Lower leg skin (tissue), 4 donors: Measurements from ENCODE around the gene XRCC4. TPM values are rescaled to one million over a fixed set of nuclear protein-coding genes. Genes with fewer than 3 reads are reported as not detected.

ENCODE experiments used
- DNase-seq, 2 donors: peaks; one replicate each; pipeline ENCODE4 v3.0.0-alpha.2; 2019; ENCODE audit warnings: low spot score in 2 of 2
- H3K4me3 ChIP-seq: fragments of 200-600 bp; sonication (generic); 2 replicates; pipeline ENCODE4 v1.5.1; 2017; ENCODE audit warnings: mild to moderate bottlenecking, low read depth; ENCODE audit not compliant: poor library complexity, severe bottlenecking
- CTCF ChIP-seq, 3 donors: fragments of 450-650 bp; IDR thresholded peaks; one replicate each; pipeline ENCODE4 v1.5.1; 2016; ENCODE audit warnings: antibody characterized with exemption in 3 of 3, mild to moderate bottlenecking in 3 of 3, moderate library complexity in 2 of 3
- POLR2A ChIP-seq, 2 donors: fragments of 450-650 bp; IDR thresholded peaks; one replicate each; pipeline ENCODE4 v1.6.1; 2016 to 2017; ENCODE audit warnings: antibody characterized with exemption in 2 of 2, mild to moderate bottlenecking in 1 of 2, moderate library complexity in 1 of 2
- WGBS, 2 donors: methylation state at CpG; one replicate each; pipeline ENCODE4 v1.1.5; 2018; 5-methylcytosine and 5-hydroxymethylcytosine counted together
- intact Hi-C: fragments of 100-400 bp; cut with DNase I; formaldehyde crosslinking; loops from one replicate; pipeline ENCODE4 v1.15.0; 2023; ENCODE audit warnings: low total_unique reads
- total RNA-seq, 4 donors: library from RNA; depleted of rRNA; stranded (reverse); fragments of >200 nt; gene quantifications; one replicate each; pipeline ENCODE4 v1.1.0, GENCODE V29; 2016

XRCC4 gene
- total RNA-seq, 4 donors from 2014 or later = 2.0 to 7.0 (median 4.2) TPM

DNA sequence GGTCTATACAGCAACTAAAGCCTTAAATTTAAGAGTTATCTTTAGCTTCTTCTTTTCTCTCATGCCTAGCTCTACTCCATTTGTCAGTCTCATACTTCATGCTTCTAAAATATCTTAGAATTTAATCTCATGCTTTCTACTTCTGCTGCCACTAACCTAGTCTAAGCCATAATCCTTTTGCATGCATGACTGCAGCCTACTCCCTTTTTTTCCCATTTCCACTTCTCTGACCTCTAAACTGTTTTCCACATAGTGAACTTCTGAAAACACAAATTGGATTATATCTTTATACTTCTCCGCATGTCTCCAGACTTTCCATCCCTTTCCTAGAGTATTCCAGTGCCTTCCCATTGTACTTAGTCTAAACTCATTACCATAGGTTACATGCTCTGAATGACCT, 193.0 kb downstream of the XRCC4 start:
- no peak for TF ChIP-seq CTCF (IDR thresholded peaks at IDR 0.05)
- intact Hi-C loops = no loop called here
- WGBS, 2 donors = 98 to 100% methylated on average over 1 of the region's 1 CpG
- H3K4me3 ChIP-seq = no peak overlapping the region
- DNase-seq = no peak

DNA sequence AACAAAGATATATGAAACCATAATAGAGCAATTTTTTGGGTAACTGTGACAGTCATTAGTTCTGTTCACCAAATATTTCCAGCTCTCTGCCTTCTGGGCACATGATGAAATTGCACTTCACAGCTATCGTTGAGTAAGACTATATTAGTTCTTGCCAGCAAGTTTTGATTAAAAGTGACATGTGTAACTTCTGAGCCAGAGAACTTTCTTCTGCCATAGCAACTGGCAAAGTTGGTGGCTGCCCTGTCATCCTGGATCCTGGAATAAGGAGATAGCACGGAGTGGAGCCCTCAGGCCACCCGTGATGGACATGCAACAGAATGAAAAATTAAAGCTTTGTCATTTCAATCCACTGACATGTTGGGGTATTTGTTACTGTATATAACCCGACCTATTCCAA, 199.8 kb downstream of the XRCC4 start:
- no peak overlapping the region for H3K4me3 ChIP-seq
- intact Hi-C loops = no loop called here
- WGBS, 2 donors = 43 to 46% methylated on average over 4 of the region's 4 CpGs
- TF ChIP-seq POLR2A (IDR thresholded peaks at IDR 0.05) (no peak), CTCF (IDR thresholded peaks at IDR 0.05) (no peak)
- DNase-seq = peak in 1 of 2 donors; percentile 15

- no peak overlapping the region for H3K4me3 ChIP-seq
- WGBS, 2 donors = 81 to 95% methylated on average over 2 of the region's 2 CpGs
- no peak for TF ChIP-seq CTCF (IDR thresholded peaks at IDR 0.05)
- TF ChIP-seq POLR2A (IDR thresholded peaks at IDR 0.05) = no peak
- no peak for DNase-seq
- intact Hi-C loops = no loop called here
Observed at GRCh38 chr5:83277953-83278352, 200.6 kb downstream of the XRCC4 start.

- H3K4me3 ChIP-seq = no peak overlapping the region
- 69 to 70% methylated on average over 2 of the region's 2 CpGs for WGBS, 2 donors
- no peak for DNase-seq
- intact Hi-C loops = no loop called here
- TF ChIP-seq POLR2A (IDR thresholded peaks at IDR 0.05) = no peak
- TF ChIP-seq CTCF (IDR thresholded peaks at IDR 0.05) = no peak
Observed at GRCh38 chr5:83281176-83281575, 203.8 kb downstream of the XRCC4 start.

- H3K4me3 ChIP-seq = no peak overlapping the region
- intact Hi-C loops = no loop called here
- no peak for DNase-seq
- TF ChIP-seq POLR2A (IDR thresholded peaks at IDR 0.05) = no peak
- TF ChIP-seq CTCF (IDR thresholded peaks at IDR 0.05) = no peak
Observed at GRCh38 chr5:83281658-83282057, 204.3 kb downstream of the XRCC4 start.

DNA sequence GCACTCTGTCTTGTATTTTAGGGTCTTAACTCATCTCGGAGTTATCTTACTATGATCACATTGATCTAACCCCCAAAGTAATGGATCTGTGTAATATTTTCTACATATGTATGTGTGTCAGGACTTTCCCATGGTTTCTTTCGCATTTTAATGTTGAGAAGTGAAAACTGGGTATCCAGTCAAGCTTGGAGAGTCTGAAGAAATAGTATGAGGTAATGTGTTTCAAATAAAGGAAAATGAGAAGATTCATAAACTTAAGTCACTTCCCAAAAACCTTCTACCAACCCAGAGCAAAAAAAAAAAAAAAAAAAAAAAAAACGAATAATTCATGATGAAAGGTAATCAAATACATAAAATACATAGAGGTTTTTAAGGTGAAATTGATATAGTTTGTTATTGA, 206.4 kb downstream of the XRCC4 start:
- intact Hi-C loops = no loop called here
- no peak for TF ChIP-seq CTCF (IDR thresholded peaks at IDR 0.05)
- no peak overlapping the region for H3K4me3 ChIP-seq
- 57 to 65% methylated on average over 3 of the region's 3 CpGs for WGBS, 2 donors
- DNase-seq = no peak
